Activated naive CD4-positive, alpha-beta T cell treated with anti-CD3 and anti-CD28 coated beads, Interleukin-2, amount 50 U/mL, for 72 hours (primary cell): ENCODE data around the gene TIMM44. TPM values are rescaled to one million over a fixed set of nuclear protein-coding genes. Genes with fewer than 3 reads are reported as not detected.

Source experiments
- ATAC-seq, 2 donors: fragments of 150-1000 bp; cut with Tn5 transposase; 2 replicates each; pipeline ENCODE4 v1.10.0; 2021; ENCODE audit warnings: mild to moderate bottlenecking in 2 of 2, moderate library complexity in 2 of 2
- DNase-seq, 2 donors: peaks; one replicate each; pipeline ENCODE4 v3.0.0; 2021 to 2022; ENCODE audit warnings: low spot score in 2 of 2
- H3K27ac Mint-ChIP-seq, 2 donors: one replicate each; pipeline ENCODE4 v1.8.0; 2022; ENCODE audit warnings: mild to moderate bottlenecking in 2 of 2, mixed read lengths in 2 of 2
- H3K36me3 Mint-ChIP-seq, 2 donors: one replicate each; pipeline ENCODE4 v1.8.0; 2022; ENCODE audit warnings: mixed read lengths in 2 of 2
- H3K9me3 Mint-ChIP-seq, 2 donors: one replicate each; pipeline ENCODE4 v1.8.0; 2022; ENCODE audit warnings: mixed read lengths in 2 of 2
- total RNA-seq, 2 donors: library from RNA; stranded (reverse); gene quantifications; one replicate each; pipeline ENCODE4 v1.2.3, GENCODE V29; 2022

TIMM44 gene
- total RNA-seq, 2 donors from 2014 or later = 66.0 to 99.3 TPM

GRCh38 chr19:7979559-7979958, 36.1 kb upstream of the TIMM44 start:
- no peak for DNase-seq
- peaks cover 0 to 5% of the 10 kb centered on the region in 2 donors for H3K36me3 Mint-ChIP-seq
- ATAC-seq = no peak
- peak overlapping the region in 1 of 2 donors; percentile 65 for H3K27ac Mint-ChIP-seq
- no peaks in the 10 kb centered on the region for H3K9me3 Mint-ChIP-seq

DNA sequence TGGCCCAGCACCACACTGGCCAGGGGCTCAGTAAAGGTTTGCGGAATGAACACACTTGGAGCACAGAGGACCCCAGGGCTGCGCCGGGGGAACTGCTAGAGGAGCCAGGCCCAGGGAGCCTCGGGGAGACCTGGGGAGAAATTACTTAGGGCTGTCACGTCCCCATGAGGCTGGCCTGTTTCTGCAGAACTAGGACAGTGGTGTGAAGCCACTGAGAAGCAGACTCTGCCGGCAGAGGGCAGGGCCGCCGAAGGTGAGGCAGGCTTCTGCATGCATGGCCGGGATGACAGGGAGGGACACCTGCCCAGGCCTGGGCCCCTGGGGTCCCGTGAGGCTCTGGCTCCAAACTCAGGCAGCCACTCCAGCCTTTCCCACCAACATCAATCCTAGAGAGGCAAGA, 35.5 kb upstream of the TIMM44 start:
- peak overlapping the region in 1 of 2 donors; percentile 65 for H3K27ac Mint-ChIP-seq
- H3K9me3 Mint-ChIP-seq = no peaks in the 10 kb centered on the region
- H3K36me3 Mint-ChIP-seq = peaks cover 0 to 4% of the 10 kb centered on the region in 2 donors
- ATAC-seq (no peak), DNase-seq (no peak)

GRCh38 chr19:7978179-7978825, 34.8 kb upstream of the TIMM44 start:
- no peak for ATAC-seq
- H3K9me3 Mint-ChIP-seq = no peaks in the 10 kb centered on the region
- H3K36me3 Mint-ChIP-seq = no peaks in the 10 kb centered on the region
- DNase-seq = no peak
- no peak overlapping the region for H3K27ac Mint-ChIP-seq

DNA sequence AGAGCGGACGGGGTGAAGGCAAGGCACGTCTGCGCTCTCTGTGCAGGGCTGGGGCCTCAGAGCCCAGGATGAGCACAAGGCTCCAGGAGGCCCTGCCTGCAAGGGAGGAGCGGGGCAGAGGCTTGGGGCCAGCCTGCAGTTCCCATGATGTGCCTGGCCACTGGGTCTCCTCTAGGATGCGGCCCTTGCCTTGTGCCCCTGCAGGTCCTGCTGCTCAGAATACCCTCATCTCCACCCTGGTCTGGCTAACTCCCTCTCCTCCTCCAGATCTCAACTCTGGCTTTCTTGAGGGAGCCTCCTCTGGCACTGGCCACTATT, 34.2 kb upstream of the TIMM44 start:
- no peak for DNase-seq
- ATAC-seq = no peak
- H3K27ac Mint-ChIP-seq = no peak overlapping the region
- no peaks in the 10 kb centered on the region for H3K9me3 Mint-ChIP-seq
- no peaks in the 10 kb centered on the region for H3K36me3 Mint-ChIP-seq

DNA sequence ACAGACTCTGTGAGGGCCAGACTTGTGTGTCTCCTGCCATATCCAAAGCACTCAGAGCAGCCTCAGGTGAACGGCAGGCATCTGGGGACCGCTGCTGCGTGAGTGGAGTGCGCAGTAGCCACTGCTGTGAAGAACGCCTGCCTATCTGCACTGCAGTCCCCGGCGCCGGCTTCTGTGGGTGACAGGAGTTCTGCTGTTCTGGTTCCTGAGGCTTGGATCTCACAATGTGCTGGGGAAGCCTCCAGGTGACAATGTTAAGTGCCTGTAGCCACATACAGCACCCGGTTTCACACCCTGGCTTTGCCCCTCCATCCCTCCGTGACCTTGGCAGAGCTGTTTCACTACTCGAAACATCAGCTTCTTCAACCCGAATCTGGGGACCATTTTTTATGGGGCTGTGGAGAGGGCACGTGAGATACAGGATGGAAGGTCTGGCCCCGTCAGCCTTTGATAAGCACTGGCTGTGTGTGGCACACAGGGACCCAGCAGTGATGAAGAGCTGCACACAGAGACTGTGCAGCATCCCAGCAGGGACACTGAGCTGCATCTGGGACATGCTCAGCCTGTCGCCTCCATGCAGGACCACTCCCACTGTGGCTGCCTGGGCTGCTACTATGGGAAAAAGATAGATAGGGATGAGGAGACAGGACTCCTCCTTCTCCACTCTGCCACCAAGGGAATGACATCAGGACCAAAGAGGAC, 33.7 kb upstream of the TIMM44 start:
- ATAC-seq = no peak
- H3K36me3 Mint-ChIP-seq = no peaks in the 10 kb centered on the region
- no peaks in the 10 kb centered on the region for H3K9me3 Mint-ChIP-seq
- no peak for DNase-seq
- no peak overlapping the region for H3K27ac Mint-ChIP-seq

- no peaks in the 10 kb centered on the region for H3K36me3 Mint-ChIP-seq
- ATAC-seq = no peak
- no peak for DNase-seq
- H3K27ac Mint-ChIP-seq = no peak overlapping the region
- H3K9me3 Mint-ChIP-seq = no peaks in the 10 kb centered on the region
Measured at GRCh38 chr19:7976461-7976860, 33.0 kb upstream of the TIMM44 start.

DNA sequence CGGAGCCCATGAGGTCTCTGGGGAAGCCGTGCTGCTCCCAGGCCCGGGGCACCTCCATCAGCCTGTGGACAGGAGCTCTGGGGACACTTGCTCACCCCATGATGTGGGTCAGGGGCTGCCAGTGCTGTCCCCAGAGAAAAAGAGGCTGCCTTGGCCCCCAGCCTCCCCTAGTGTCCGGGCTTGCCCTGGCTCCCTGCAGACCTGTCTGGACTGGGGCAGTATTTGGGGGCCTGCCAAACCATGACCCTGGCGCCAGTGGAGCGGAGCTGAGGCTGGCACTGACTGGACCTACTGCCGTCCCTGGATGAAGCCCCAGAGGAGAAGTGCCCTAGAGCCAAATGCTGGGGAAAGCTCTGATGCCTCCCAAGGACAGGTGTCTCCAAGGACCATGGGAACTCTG, 31.6 kb upstream of the TIMM44 start:
- DNase-seq (no peak), ATAC-seq (no peak)
- H3K9me3 Mint-ChIP-seq = no peaks in the 10 kb centered on the region

GRCh38 chr19:7973883-7974282, 30.4 kb upstream of the TIMM44 start:
- peak overlapping the region; percentile 50 to 70 for H3K27ac Mint-ChIP-seq
- DNase-seq = no peak
- H3K36me3 Mint-ChIP-seq = no peaks in the 10 kb centered on the region
- ATAC-seq = no peak
- H3K9me3 Mint-ChIP-seq = no peaks in the 10 kb centered on the region

More for the DNA sequence above, 31.6 kb upstream of the TIMM44 start:
- Mint-ChIP-seq H3K36me3 (no peaks in the 10 kb centered on the region), H3K27ac (peak overlapping the region in 1 of 2 donors; percentile 70)

- DNase-seq (no peak), ATAC-seq (no peak)
- H3K36me3 Mint-ChIP-seq = peaks cover 0 to 4% of the 10 kb centered on the region in 2 donors
- H3K27ac Mint-ChIP-seq = no peak overlapping the region
- H3K9me3 Mint-ChIP-seq = no peaks in the 10 kb centered on the region
Measured at GRCh38 chr19:7971553-7972520, 28.4 kb upstream of the TIMM44 start.

DNA sequence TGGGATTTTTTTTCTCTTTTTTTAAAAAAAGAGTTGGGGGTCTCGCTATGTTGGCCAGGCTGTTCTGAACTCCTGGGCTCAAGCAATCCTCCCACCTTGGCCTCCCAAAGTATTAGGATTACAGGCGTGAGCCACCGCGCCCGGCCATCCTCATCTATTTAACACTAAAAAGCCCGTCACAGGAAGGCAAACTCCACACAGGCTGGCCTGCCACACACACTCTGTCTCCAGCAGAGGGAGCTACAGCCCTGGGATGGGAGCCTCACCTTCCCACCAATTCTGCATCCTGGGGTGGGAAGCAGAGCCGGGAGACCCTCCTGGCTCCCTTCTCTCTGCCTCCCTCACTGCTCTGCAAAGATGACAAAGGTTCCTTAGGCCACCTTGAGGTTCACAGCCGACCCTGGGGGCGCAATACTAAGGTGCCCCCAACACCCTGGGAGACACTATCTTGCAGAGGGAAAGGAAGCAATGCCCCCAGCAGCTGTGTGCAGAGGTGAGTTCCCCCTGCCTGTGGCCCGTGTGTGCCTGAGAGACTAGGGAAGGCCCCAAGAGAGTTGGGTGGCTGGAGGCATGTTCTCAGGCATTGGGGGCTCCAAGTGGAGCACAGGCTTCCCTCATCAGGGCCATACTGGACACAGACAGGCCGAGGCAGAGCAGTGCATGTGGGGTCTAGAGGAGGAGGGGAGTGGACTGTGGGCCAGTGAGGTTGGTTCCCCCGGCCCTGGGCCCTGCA, 27.4 kb upstream of the TIMM44 start:
- H3K9me3 Mint-ChIP-seq = no peaks in the 10 kb centered on the region
- DNase-seq = peak in 1 of 2 donors; percentile 37
- no peak overlapping the region for H3K27ac Mint-ChIP-seq
- H3K36me3 Mint-ChIP-seq = peaks cover 0 to 4% of the 10 kb centered on the region in 2 donors
- ATAC-seq = peak in 1 of 2 donors; percentile 52

DNA sequence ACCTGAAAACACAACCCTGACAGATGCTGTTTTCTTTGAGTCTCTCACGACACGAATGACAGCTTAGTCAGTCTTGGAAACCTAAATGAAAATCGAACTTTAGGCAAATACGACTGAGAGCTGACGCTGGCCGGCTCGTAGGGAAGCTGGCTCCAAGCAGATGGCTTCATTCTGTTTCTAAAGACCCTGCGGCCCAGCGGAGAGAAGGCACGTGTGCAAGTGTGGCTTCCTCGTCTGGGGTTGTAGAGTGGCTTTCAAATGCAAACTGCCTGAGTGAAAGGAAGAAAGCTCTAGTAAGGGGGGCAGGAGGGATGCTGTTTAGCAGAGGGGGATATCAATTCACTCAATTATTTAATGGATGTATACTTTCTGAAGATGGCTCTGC, 26.1 kb upstream of the TIMM44 start:
- peaks cover 0 to 4% of the 10 kb centered on the region in 2 donors for H3K36me3 Mint-ChIP-seq
- DNase-seq (no peak), ATAC-seq (no peak)
- no peaks in the 10 kb centered on the region for H3K9me3 Mint-ChIP-seq
- H3K27ac Mint-ChIP-seq = no peak overlapping the region

- Mint-ChIP-seq H3K27ac (peak overlapping the region in 1 of 2 donors; percentile 88), H3K9me3 (no peaks in the 10 kb centered on the region), H3K36me3 (peaks cover 0 to 4% of the 10 kb centered on the region in 2 donors)
- no peak for ATAC-seq
- no peak for DNase-seq
Measured at GRCh38 chr19:7968796-7969554, 25.5 kb upstream of the TIMM44 start.

- Mint-ChIP-seq H3K36me3 (peaks cover 0 to 4% of the 10 kb centered on the region in 2 donors), H3K9me3 (no peaks in the 10 kb centered on the region)
Measured at GRCh38 chr19:7968008-7968795, 24.7 kb upstream of the TIMM44 start.

GRCh38 chr19:7965921-7966665, 22.6 kb upstream of the TIMM44 start:
- Mint-ChIP-seq H3K9me3 (no peaks in the 10 kb centered on the region), H3K36me3 (peaks cover 0 to 4% of the 10 kb centered on the region in 2 donors), H3K27ac (peak overlapping the region; percentile 22 to 62)
- ATAC-seq (no peak), DNase-seq (no peak)

More at GRCh38 chr19:7968008-7968795, 24.7 kb upstream of the TIMM44 start:
- DNase-seq (no peak), ATAC-seq (no peak)
- H3K27ac Mint-ChIP-seq = peak overlapping the region in 1 of 2 donors; percentile 88
